HEK293T (cell line): ENCODE results near the gene KMT2B.
A peak's percentile ranks its signal among the peaks of the same experiment; 100 is the strongest.
"Not testable (repeated sequence)": the region's sequence is repeated elsewhere in the genome, so short reads cannot be mapped to it uniquely, and the experiment has no call there.

Experiments
- CTCF ChIA-PET: fragments of 350-600 bp; formaldehyde crosslinking; extraction: SDS; loops from one replicate; lab custom pipeline; 2021; ENCODE audit warnings: antibody characterized with exemption, inconsistent platforms; lab: Yijun Ruan, JAX
- POLR2A ChIA-PET: fragments of 350-600 bp; formaldehyde crosslinking; extraction: SDS; loops from one replicate; lab custom pipeline; 2020; ENCODE audit warnings: antibody characterized with exemption, inconsistent platforms; lab: Yijun Ruan, JAX
- DNase-seq: peaks from one replicate; pipeline ENCODE4 v3.0.0; 2012; ENCODE audit warnings: mixed read lengths; ENCODE audit errors: extremely low spot score
- ARNT ChIP-seq: fragments of 450-650 bp; IDR thresholded peaks from 2 replicates; pipeline ENCODE4 v1.6.1; 2017; ENCODE audit warnings: mild to moderate bottlenecking
- BHLHE40 ChIP-seq: fragments of 450-650 bp; IDR thresholded peaks from 2 replicates; pipeline ENCODE4 v1.6.1; 2016; ENCODE audit warnings: mild to moderate bottlenecking, moderate library complexity, borderline replicate concordance
- CTBP1 ChIP-seq: fragments of 450-650 bp; IDR thresholded peaks from 2 replicates; pipeline ENCODE4 v1.6.1; 2016; ENCODE audit warnings: borderline replicate concordance
- ELF4 ChIP-seq: fragments of 450-650 bp; IDR thresholded peaks from 2 replicates; pipeline ENCODE4 v1.6.1; 2017; ENCODE audit warnings: antibody characterized with exemption
- FOXA1 ChIP-seq: fragments of 450-650 bp; IDR thresholded peaks from 2 replicates; pipeline ENCODE4 v1.6.1; 2016; ENCODE audit warnings: mild to moderate bottlenecking
- FOXK2 ChIP-seq: fragments of 450-650 bp; IDR thresholded peaks from 2 replicates; pipeline ENCODE4 v1.6.1; 2016; ENCODE audit warnings: mild to moderate bottlenecking
- FOXM1 ChIP-seq: fragments of 450-650 bp; IDR thresholded peaks from 2 replicates; pipeline ENCODE4 v1.6.1; 2017; ENCODE audit warnings: mild to moderate bottlenecking, borderline replicate concordance
- HDGF ChIP-seq: fragments of 450-650 bp; IDR thresholded peaks from 2 replicates; pipeline ENCODE4 v1.6.1; 2017; ENCODE audit warnings: antibody characterized with exemption, borderline replicate concordance
- L3MBTL2 ChIP-seq: fragments of 450-650 bp; conservative IDR thresholded peaks from 2 replicates; pipeline ENCODE4 v1.6.1; 2016; ENCODE audit warnings: mild to moderate bottlenecking
- LEF1 ChIP-seq: fragments of 450-650 bp; IDR thresholded peaks from 2 replicates; pipeline ENCODE4 v1.6.1; 2017; ENCODE audit warnings: mild to moderate bottlenecking, borderline replicate concordance
- NFRKB ChIP-seq: fragments of 450-650 bp; IDR thresholded peaks from 2 replicates; pipeline ENCODE4 v1.6.1; 2016; ENCODE audit warnings: mild to moderate bottlenecking, moderate library complexity
- SP1 ChIP-seq: fragments of 450-650 bp; IDR thresholded peaks from 2 replicates; pipeline ENCODE4 v1.6.1; 2017
- SUZ12 ChIP-seq: fragments of 450-650 bp; IDR thresholded peaks from 2 replicates; pipeline ENCODE4 v1.6.1; 2016; ENCODE audit warnings: mild to moderate bottlenecking
- TARDBP ChIP-seq: fragments of 450-650 bp; IDR thresholded peaks from 2 replicates; pipeline ENCODE4 v1.6.1; 2016
- ZNF384 ChIP-seq: fragments of 450-650 bp; IDR thresholded peaks from 2 replicates; pipeline ENCODE4 v1.6.1; 2016
- TF ChIP-seq, protein P1 (sequence below): fragments of 450-650 bp; IDR thresholded peaks from 2 replicates; pipeline ENCODE4 v1.6.1; 2016

KMT2B gene

DNA sequence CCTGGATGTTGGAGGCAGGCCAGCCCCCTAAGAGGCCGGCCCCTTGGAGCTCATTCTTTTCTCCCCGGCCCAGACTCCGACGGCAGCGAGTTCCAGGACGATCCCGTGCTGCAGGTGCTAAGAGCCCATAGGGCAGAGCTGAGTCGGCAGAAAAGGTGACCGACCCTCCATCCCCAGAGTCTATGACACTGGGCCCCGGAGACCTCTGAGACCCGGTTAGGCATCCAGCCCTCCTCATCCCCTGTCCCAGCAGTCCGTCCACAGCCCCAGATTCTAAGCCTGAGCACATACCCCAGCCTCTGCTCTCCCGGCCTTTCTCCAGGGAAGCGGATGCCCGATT is 50.2 kb downstream of the KMT2B start:
- ChIA-PET POLR2A (no interaction called here), CTCF (no interaction called here)
- no peak for TF ChIP-seq HDGF
- no peak for TF ChIP-seq FOXM1
- TF ChIP-seq FOXK2 = no peak
- DNase-seq = no peak

DNA sequence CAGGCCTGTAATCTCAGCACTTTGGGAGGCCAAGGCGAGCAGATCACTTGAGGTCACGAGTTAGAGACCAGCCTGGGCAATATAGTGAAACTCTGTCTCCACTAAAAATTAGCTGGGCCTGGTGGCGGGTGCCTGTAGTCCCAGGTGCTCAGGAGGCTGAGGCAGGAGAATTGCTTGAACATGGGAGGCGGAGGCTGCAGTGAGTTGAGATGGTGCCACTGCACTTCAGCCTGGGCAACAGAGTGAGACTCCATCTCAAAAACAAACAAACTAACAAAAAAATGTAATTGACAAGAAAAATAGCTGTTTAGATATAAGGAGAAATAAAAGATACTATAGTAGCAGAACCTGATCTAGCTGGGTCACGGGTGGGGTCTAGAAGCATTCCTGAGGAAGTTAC is 54.6 kb downstream of the KMT2B start:
- POLR2A ChIA-PET = interaction anchor here (1.6 kb wide), 1 partner anchor 24 kb away, joined by 9 read pairs; the partner anchor contains the start of gene LIN37
- CTCF ChIA-PET = not testable (repeated sequence)

DNA sequence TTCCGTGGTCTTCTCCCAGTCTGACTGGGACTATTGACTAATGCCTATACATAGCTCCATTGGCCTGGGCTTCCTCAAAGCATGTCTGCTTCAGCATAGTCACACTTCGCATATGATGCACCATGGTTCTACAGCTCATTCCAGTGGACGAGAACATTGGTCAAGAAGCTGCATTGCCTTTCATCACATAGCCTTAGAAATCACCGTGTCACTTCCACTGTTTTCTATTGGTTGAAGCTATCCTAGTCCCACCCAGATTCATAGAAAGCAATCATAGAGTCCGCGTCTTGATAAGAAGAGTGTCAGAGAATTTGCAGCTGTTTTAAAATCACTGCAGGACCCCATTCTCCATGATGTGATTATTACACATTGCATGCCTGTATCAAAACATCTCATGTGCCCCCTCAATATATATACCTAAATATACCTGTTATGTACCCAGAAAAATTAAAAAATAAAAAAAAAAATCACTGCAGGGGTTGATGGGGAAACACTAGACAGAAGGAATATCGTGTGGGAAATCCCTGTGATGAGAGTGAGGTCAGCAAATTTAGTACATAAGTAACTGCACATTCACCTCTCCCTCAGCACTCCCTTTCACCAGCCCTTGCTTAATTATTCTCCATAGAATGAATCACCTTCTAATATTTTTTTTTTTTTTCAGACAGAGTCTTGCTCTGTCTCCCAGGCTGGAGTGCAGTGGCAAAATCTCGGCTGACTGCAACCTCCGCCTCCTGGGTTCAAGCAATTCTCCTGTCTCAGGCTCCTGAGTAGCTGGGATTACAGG is 55.4 kb downstream of the KMT2B start:
- ChIA-PET CTCF (no interaction called here), POLR2A (interaction anchor here (0.5 to 1.6 kb wide), 3 partner anchors 16 to 27 kb away, joined by 3 to 9 read pairs (median 3); partner anchors contain the start of genes HSPB6 and LIN37)
- no peak for TF ChIP-seq FOXA1
- DNase-seq = no peak

More for the DNA sequence above, 54.6 kb downstream of the KMT2B start:
- DNase-seq = not testable (repeated sequence)

DNA sequence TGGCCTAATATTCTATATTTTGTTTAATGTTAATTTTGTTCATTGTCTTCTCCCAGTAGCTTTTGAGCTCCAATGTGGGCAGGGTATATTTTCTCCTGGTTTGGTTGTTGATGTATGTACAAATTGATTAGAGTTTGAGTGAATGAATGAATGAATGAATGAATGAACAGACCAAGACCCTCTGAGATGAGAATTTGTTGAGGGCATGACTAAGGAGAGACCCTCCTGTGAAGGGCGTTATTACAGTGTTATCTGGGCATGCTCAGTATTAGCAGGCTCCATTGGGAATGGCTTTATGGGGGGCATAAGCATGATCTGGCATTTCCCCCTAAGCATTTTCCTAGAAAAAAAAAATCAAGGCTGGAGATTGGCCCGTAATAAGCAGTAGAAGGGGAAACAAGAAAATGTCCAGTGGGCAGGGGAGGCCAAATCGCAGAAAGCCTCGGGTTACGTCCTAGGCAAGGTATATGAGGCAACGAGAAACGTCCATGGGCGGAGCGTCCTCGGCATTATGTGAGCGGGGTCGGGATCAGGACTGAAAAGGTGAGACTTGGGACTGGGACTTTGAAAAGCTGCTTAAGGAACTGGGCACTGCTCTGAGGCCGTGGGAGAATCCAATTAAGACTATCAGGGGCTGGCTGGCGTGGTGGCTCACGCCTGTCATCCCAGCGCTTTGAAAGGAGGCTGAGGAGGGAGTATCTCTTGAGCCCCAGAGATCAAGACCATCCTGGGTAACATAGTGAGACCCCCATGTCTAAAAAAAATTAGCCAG is 56.7 kb downstream of the KMT2B start:
- CTCF ChIA-PET = no interaction called here

DNA sequence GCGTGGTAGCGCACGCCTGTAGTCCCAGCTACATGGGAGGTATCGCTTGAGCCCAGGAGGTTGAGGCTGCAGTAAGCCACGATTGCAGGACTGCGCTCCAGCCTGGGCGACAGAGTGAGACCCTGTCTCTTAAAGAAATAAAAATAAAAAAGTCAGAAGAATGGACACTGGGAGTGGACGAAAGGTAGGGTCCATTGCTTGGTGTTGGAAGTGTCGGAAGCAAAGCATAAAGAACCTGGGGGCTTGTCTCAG is 57.2 kb downstream of the KMT2B start:
- TF ChIP-seq, protein P1, sequence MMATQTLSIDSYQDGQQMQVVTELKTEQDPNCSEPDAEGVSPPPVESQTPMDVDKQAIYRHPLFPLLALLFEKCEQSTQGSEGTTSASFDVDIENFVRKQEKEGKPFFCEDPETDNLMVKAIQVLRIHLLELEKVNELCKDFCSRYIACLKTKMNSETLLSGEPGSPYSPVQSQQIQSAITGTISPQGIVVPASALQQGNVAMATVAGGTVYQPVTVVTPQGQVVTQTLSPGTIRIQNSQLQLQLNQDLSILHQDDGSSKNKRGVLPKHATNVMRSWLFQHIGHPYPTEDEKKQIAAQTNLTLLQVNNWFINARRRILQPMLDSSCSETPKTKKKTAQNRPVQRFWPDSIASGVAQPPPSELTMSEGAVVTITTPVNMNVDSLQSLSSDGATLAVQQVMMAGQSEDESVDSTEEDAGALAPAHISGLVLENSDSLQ = no peak
- 0 out of 2 replicates have a peak, but pooled peaks have one; percentile 24 for TF ChIP-seq L3MBTL2
- no peak for DNase-seq
- CTCF ChIA-PET = no interaction called here
- POLR2A ChIA-PET = interaction anchor here (0.9 kb wide), 1 partner anchor 27 kb away, joined by 6 read pairs; the partner anchor contains the start of gene LIN37

More for the DNA sequence above, 56.7 kb downstream of the KMT2B start:
- POLR2A ChIA-PET = interaction anchor here (0.9 to 1.0 kb wide), 2 partner anchors 17 to 26 kb away, joined by 3 to 6 read pairs; partner anchors contain the start of genes HSPB6 and LIN37
- DNase-seq = no peak
- TF ChIP-seq ELF4 (no peak), HDGF (no peak), L3MBTL2 (no peak), TARDBP (no peak), FOXK2 (no peak), FOXM1 (no peak), SUZ12 (no peak), BHLHE40 (no peak), ZNF384 (no peak), FOXA1 (no peak), LEF1 (no peak), ARNT (no peak), CTBP1 (no peak), SP1 (no peak), NFRKB (no peak)
- TF ChIP-seq, protein P1 = no peak

DNA sequence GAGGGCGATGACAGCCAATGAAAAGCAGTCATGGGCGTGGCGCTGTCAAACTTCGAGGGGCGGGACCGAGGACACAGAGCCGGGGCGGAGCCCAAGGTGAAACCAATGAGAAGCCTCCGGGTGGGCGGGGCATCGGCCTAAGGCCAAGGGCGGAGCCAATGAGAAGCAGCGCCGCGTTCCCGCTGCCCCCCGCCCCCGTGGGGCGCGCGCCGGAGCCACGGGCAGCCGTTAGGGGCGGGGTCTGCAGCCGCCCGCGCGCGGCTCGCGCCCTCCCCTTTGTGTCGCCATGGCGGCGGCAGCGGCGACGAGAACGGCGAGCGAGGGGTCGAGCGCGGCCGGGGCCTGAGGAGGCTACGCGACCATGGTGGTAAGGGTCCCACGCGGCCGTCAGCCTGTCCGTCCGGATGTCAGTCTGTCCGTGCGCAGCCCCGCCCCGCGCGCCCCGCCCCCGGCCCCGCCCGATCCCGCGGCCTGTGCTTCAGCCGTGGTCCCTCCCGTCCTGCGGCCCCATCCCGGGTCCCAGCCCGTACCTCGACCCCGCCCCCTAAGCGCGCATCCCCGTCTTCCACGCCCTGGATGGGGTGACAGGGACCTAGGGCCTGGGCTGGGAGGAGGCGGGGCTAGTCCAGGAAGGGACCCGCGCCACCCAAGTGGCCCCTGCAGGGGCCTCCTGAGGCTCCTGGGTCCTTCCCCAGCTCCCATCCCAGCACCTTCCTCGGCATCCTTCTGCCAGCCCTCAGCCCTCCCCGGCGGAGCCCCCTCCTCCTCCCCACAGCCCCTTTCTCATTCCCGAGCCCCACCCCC is 57.7 kb downstream of the KMT2B start, which contains the start of gene ARHGAP33:
ARHGAP33 (plus strand) TSS at position 267 of the 804 bp plus-strand sequence; CDS start at position 362, 95 bp downstream.
- DNase-seq = peak; percentile 99
- ChIA-PET CTCF (no interaction called here), POLR2A (no interaction called here)
- TF ChIP-seq SP1 = no peak
- no peak for TF ChIP-seq LEF1
- TF ChIP-seq, protein P1 = peak; percentile 79
- TF ChIP-seq NFRKB = no peak
- TF ChIP-seq L3MBTL2 = no peak
